Stimulated activated CD8-positive, alpha-beta memory T cell treated with anti-CD3 and anti-CD28 coated beads, Interleukin-15, amount 100 ng/mL, for 48 hours (primary cell): ENCODE results near the gene IL11.
"Not testable (repeated sequence)": the region's sequence is repeated elsewhere in the genome, so short reads cannot be mapped to it uniquely, and the experiment has no call there.

Experiments
- DNase-seq, 2 donors: peaks; one replicate each; pipeline ENCODE4 v3.0.0-alpha.2; 2020; ENCODE audit warnings: low read depth in 2 of 2

IL11 gene

DNA sequence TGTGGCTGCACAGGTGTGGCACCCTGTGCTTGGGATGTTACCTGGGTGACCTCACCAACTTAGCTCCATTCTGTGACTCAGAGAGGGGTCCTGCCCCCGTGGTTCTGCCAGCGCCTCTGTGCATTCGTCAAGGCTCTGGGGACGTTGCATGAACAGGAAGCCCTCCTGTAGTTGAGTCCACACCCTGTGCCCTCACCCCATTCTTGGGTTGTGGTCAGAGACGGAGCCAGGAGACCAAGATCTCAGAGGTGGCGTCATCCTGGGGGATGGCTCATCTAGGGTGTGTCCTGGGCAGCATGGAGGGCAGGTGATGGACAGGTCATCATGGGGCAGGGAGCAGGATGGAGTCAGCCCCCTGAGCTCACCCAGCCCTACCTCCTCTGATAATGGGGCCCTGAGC lies 18.2 kb downstream of the IL11 start:
- DNase-seq, result no peak

- DNase-seq, result no peak
Observed at GRCh38 chr19:55350620-55351315, 19.5 kb downstream of the IL11 start.

DNA sequence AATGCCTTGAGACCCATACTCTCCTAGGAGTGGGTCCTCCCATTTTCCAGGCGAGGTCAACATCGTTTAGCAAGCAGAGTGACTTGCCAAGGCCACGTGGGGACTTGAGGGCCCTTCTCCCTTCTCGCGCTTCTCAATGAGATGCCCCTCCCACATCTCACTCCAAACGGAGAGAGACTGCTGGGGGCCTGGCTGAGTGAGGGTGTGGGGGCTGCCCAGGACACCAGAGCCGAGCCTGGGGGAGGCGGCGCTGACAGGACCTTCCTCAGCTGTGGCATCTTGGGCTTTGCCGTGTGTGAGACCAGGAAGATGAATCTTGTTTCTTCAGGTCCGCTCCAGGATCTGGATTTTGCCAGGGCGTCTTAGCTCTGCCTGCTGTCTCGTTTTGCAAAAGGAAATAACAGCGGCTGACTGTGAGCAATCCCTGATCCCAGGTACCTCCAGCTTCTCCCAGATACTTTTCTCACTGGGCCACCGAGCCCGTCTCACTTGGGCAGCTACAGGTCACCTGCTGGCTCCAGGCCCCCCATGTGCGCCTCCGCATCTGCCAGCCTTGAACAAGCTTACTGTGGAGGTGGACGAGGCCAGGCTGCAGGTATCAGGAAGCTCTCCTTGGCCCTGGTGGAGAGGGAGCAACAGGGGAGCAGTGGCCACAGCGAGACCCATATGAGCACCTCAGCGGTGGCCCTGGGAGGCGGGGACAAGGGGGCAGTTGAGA lies 21.8 kb downstream of the IL11 start:
- DNase-seq, result no peak

GRCh38 chr19:55347442-55348009 lies 22.7 kb downstream of the IL11 start:
- no peak for DNase-seq

GRCh38 chr19:55346725-55347441 lies 23.4 kb downstream of the IL11 start:
- no peak for DNase-seq

DNA sequence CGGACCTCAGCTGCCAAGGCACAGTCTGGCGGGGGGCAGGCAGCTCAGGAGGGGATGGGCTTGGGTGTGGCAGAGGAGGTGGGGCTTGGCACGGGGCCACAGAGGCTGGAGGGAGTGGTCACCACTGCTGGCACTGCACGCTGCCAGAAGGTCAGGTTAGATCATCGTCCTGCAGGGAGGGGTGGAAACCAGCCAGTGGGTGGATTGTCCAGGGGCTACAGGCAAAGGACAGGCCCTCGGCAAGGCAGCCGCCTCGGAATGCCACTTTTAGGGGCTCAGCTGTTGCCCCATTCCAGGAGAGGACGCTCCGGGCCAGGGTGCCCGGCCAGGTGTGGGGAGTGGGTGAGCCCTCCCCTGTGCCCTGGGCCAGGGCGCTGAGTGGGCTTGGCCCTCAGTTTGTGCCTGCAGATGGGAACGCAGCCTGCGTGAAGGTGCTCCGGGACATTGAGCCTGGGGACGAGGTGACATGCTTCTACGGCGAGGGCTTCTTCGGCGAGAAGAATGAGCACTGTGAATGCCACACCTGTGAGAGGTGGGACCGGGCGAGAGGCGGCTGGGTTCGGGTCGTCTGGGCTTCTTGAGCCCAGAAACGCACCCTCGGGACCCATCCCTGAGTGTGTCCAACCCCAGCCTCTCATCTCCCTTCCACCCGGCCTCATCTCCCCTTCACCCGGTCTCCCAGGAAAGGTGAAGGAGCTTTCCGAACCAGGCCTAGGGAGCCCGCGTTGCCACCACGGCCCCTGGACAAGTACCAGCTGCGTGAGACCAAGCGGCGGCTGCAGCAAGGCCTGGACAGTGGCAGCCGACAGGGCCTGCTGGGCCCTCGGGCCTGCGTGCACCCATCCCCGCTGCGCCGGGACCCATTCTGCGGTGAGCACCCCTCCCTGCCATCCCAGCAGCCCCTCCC lies 24.2 kb downstream of the IL11 start:
- no peak for DNase-seq

DNA sequence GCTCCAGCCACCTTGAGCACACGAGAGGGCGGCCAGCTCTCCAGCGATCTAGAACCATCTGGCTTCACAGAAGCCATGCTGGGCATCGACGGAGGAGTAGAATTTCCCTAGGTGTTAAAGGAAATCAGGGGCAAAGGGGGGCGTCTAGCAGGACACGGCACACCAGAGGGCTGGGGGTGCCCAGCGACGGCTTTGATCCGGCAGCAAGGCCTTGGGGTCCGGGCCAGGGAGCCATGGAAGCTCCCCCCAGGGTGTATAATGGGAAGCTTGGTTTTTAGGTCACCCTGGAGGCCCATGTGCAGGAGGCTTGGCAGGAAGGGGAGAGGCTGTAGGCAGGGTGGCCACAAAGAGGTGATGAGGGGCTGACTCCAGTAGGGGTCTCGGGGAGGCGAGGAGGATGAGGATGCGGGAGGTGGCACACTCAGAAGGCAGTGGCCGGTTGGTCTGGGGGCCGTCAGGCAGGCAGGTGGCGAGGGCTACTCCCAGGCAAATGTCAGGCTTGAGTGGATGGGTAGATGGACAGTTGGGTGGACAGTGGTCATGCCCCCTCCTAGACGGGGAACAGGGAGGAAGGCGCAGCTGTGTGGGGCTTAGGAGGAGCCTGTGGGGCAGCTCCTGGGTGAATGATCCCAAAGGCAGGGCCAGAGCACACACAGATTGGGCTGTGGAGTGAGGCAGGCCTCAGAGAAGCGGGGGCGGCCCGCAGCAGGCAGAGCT lies 25.0 kb downstream of the IL11 start:
- no peak for DNase-seq

GRCh38 chr19:55344444-55344843 lies 25.8 kb downstream of the IL11 start:
- no peak for DNase-seq

- no peak for DNase-seq
Observed at GRCh38 chr19:55341595-55342531, 28.4 kb downstream of the IL11 start.

DNA sequence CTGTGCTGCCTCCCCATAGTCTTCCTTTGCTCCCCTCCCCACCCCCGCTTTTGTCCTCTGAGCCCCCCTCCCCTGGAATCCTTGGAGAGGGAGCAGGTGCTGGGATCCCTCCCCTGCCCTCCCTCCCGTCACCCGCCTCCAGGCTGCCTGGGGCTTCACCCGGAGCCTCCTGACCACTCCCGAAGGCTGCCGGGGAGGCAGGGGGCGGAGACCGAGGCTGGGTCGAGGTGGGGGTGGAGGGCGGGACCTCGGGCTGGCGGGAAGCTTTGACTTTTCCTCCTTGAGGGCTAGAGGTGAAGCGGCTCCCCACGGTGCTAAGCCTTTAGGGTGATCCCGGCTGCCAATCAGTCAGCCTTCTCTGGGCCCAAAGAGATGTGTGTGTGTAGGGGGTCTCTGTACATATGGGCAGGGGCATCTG lies 29.1 kb downstream of the IL11 start:
- DNase-seq, result peak; percentile 65 to 71

GRCh38 chr19:55340784-55341147 lies 29.5 kb downstream of the IL11 start:
- DNase-seq, result no peak

GRCh38 chr19:55339889-55340783 lies 30.1 kb downstream of the IL11 start:
- no peak for DNase-seq

DNA sequence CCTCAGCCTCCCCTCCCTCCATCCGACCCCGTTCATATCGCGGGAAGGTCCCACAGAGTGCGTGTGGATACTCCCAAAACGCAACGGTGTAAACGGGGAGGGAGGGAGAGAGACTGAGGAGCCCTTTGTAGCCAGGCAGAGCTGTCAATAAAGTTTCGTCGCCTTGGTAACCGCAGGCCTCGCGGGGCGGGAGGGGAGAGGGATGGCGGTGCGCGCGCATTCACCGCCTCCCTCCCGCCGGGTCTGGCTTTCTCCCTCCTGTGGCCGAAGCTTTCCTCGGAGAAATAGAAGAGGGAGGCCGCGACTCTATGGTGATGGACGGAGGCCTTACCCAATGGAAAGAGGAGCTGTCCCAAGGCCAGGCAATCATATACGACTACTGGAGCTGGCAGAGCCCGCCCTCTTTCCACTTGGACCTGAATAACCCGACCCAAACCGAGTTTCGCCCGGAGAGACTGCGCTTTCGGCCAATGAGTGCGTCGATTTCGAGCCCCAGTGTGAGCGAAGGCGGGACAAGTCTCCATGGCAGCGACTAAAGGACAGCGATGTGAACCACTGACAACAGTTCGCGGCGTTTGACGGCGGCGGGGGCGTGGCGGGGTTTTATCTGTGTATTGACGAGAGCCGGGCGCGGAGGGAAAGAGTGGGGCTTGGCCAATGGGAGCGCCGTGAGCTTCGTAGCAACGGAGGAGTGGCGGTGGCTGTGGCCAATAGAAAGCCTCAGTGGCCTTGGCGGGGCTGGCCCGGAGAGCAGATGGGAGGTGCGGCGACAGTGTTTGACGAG lies 31.0 kb downstream of the IL11 start, which contains the start of gene KMT5C:
Gene KMT5C, plus strand, starts transcription at position 772 of the 784 bp plus-strand sequence. CDS start 2,061 bp downstream, outside the sequence.
- peak; percentile 100 for DNase-seq

DNA sequence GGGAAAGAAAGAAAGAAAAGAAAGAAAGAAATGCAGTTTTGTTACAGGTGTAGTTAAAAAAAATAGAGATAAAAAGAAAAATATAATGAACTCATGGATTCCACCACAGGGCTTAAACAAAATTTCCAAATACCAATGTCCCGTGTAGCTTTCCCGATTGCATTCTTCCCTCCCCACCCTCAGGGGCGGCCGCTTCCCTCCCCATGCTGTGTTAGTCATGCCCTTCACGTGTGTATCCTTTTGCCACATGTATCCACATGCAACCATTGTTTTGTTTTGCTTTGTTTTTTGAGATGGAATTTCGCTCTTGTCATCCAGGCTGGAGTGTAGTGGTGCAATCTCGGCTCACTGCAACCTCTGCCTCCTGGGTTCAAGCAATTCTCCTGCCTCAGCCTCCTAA lies 34.2 kb downstream of the IL11 start:
- DNase-seq, result no peak

- no peak for DNase-seq
Observed at GRCh38 chr19:55333870-55334269, 36.4 kb downstream of the IL11 start.

GRCh38 chr19:55329791-55330190 lies 40.5 kb downstream of the IL11 start:
- DNase-seq, result not testable (repeated sequence)

DNA sequence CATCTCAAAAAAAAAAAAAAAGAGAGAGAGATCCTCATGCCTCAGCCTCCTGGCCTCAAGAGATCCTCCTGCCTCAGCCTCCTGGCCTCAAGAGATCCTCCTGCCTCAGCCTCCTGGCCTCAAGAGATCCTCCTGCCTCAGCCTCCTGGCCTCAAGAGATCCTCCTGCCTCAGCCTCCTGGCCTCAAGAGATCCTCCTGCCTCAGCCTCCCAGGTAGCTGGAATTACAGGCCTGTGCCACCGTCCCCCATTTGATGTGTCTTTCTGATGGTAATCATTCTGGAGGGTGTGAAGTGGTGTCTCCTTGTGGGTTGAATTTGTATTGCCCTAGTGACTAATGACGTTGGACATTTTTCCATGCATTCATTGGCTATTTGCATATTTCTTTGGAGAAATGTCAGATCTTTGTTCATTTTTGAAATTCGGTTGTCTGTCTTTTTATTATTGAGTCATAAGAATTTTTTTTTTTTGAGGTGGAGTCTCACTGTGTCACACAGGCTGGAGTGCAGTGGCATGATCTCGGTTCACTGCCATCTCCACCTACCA lies 41.4 kb downstream of the IL11 start:
- not testable (repeated sequence) for DNase-seq
